ENCODE results near the gene PXN. TPM values are rescaled to one million over a fixed set of nuclear protein-coding genes. Genes with fewer than 3 reads are reported as not detected.

Gene PXN
- total and polyA plus RNA-seq, 2 of the 13 experiments (the other 11 are each of a cell fraction or from before 2014, with no cell fraction given), result 13.6 to 14.2 TPM

DNA sequence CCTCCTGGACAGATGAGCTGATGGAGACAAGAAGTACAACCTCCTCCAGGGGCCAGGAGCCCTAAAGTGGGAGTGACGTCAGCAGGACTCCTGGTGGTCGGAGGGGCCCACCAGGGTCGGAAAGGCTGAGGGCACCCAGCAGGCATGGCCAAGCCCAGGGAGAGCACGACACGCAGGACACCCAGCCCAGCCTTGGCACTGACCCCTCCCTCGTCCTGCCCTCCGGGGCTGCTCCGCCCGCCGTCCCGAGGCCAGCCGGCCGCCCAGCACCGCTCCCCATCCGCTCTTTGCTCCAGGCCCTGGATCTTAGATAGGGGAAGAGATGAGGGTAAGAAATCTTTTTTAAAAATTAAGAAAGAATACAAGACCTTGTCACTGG, 50.2 kb downstream of the PXN start:
- Histone ChIP-seq H4K20me1 (ENCODE audit: insufficient read depth, low read length) (no peaks in the 10 kb centered on the region), H3K36me3 (replicated peaks in 1 of 2; ENCODE audit: control insufficient read depth in 1 of 2, insufficient read depth in 2 of 2, low read length in 2 of 2) (peaks cover 15 to 34% of the 10 kb centered on the region in 2 experiments; a peak in 4 of 5 replicates), H3K79me2 (ENCODE audit: insufficient read depth, low read length) (no peaks in the 10 kb centered on the region), H2AFZ (ENCODE audit: low read length) (no peak overlapping the region), H3K9ac (ENCODE audit: insufficient read depth, low read depth, low read length) (no peak overlapping the region), H3K9me3 (ENCODE audit: low read length) (no peaks in the 10 kb centered on the region), H3K27ac (ENCODE audit: extremely low read length, insufficient read depth, low read length) (no peak overlapping the region), H3K4me2 (ENCODE audit: low read depth, low read length) (no peak overlapping the region), H3K4me3 (replicated peaks in 1 of 3; ENCODE audit: insufficient read depth in 1 of 3, low read depth in 2 of 3, low read length in 3 of 3) (no peak overlapping the region), H3K4me1 (ENCODE audit: insufficient read depth, low read length) (peaks cover 23% of the 10 kb centered on the region), H3K27me3 (ENCODE audit: control insufficient read depth in 1 of 2, insufficient read depth in 2 of 2, low read length in 2 of 2) (no peaks in the 10 kb centered on the region; a peak in 1 of 5 replicates)
- FAIRE-seq (no peak), DNase-seq (ENCODE audit: low spot score) (no peak), ATAC-seq (no peak)
- no TSS peak for BruUV-seq (replicated peaks)
- CTCF ChIA-PET (ENCODE audit: low intra/inter-chr PET ratio, low total read pairs), result no interaction called here
- in situ Hi-C loops (cut with HindIII; ENCODE audit: extremely low pct_ligation_motif_present, low pct_unique_long_range_greater_than_20kb), result loop anchor here (10.0 kb wide), 1 partner anchor 49 kb away; the partner anchor contains the start of gene PXN
- TF ChIP-seq AKAP8 (CRISPR knock-in tag; IDR thresholded peaks at IDR 0.05) (0 out of 2 replicates have a peak, but pooled peaks have one; percentile 6), CBX5 (CRISPR knock-in tag; IDR thresholded peaks at IDR 0.05; ENCODE audit: borderline replicate concordance) (no peak), AGO2 (optimal IDR thresholded peaks at IDR 0.05; ENCODE audit: low read depth, low read length) (peak; percentile 69), ZNF382 (CRISPR knock-in tag; IDR thresholded peaks at IDR 0.05; ENCODE audit: borderline replicate concordance) (no peak), AGO1 (IDR thresholded peaks at IDR 0.05; ENCODE audit: low read depth, low read length, poor library complexity, severe bottlenecking) (peak; percentile 26), ZSCAN21 (CRISPR knock-in tag; IDR thresholded peaks at IDR 0.05; ENCODE audit: borderline replicate concordance) (no peak)
- 95% methylated on average over 15 of the region's 15 CpGs for WGBS (ENCODE audit: low lambda C conversion rate)
- POLR2A ChIA-PET, result interaction anchor here (1.2 kb wide), 1 partner anchor 14 kb away, joined by 4 read pairs; the partner anchor contains the start of gene RPLP0
- intact Hi-C loops (cut with micrococcal nuclease; ENCODE audit: unreplicated experiment), result no loop called here

DNA sequence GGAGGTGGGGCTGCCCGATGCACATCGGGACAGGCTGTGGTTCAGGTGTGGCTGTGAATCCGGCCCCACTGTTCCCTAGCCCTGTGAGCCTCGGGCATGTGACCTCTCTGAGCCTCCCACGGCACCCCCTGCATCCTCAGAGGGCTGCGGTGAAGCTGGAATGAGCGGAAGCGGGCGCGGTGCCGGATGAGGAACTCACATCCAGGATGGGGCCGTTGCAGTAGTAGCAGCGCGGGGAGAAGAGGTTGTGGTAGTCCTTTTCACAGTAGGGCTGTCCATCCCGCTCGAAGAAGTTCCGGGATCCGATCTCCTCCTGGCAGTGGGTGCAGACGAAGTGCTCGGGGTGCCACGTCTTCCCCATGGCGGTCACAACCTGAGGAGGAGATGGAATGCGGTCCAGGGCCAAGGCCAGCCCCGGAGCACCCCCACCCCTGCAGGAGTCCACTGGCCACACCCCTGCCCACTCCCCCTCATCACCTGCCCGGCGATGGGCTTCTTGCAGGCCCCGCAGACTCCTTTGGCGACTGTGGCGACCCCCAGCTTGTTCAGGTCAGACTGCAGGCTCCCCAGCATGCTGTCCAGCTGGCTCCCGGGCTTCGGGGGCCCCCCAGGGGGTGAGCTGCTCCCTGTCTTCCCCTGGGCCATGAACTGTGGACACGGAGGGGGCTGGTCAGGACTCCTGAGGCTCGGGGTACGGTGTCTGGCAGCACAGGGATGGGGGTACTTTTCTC, 50.7 kb downstream of the PXN start:
- H3K4me2 ChIP-seq (ENCODE audit: low read depth, low read length), result no peak overlapping the region
- no peaks in the 10 kb centered on the region for H3K79me2 ChIP-seq (ENCODE audit: insufficient read depth, low read length)
- FAIRE-seq (no peak), ATAC-seq (no peak), DNase-seq (ENCODE audit: low spot score) (no peak)
- no peaks in the 10 kb centered on the region for H4K20me1 ChIP-seq (ENCODE audit: insufficient read depth, low read length)
- H3K4me1 ChIP-seq (ENCODE audit: insufficient read depth, low read length), result peaks cover 18% of the 10 kb centered on the region
- ChIA-PET POLR2A (interaction anchor here (1.2 kb wide), 1 partner anchor 14 kb away, joined by 4 read pairs; the partner anchor contains the start of gene RPLP0), CTCF (ENCODE audit: low intra/inter-chr PET ratio, low total read pairs) (no interaction called here)
- no peaks in the 10 kb centered on the region; a peak in 1 of 5 replicates for H3K27me3 ChIP-seq (ENCODE audit: control insufficient read depth in 1 of 2, insufficient read depth in 2 of 2, low read length in 2 of 2)
- H3K4me3 ChIP-seq (replicated peaks in 1 of 3; ENCODE audit: insufficient read depth in 1 of 3, low read depth in 2 of 3, low read length in 3 of 3), result no peak overlapping the region
- 98% methylated on average over 26 of the region's 34 CpGs for whole genome bisulfite sequencing (ENCODE audit: low lambda C conversion rate)
- no TSS peak for BruUV-seq (replicated peaks)
- H3K9ac ChIP-seq (ENCODE audit: insufficient read depth, low read depth, low read length), result no peak overlapping the region
- H3K9me3 ChIP-seq (ENCODE audit: low read length), result no peaks in the 10 kb centered on the region
- in situ Hi-C loops (cut with HindIII; ENCODE audit: extremely low pct_ligation_motif_present, low pct_unique_long_range_greater_than_20kb), result loop anchor here (10.0 kb wide), 1 partner anchor 50 kb away; the partner anchor contains the start of gene PXN
- intact Hi-C loops (cut with micrococcal nuclease; ENCODE audit: unreplicated experiment), result no loop called here
- H3K36me3 ChIP-seq (replicated peaks in 1 of 2; ENCODE audit: control insufficient read depth in 1 of 2, insufficient read depth in 2 of 2, low read length in 2 of 2), result peaks cover 18 to 39% of the 10 kb centered on the region in 2 experiments; a peak in 4 of 5 replicates
- H3K27ac ChIP-seq (ENCODE audit: extremely low read length, insufficient read depth, low read length), result no peak overlapping the region
- H2AFZ ChIP-seq (ENCODE audit: low read length), result no peak overlapping the region
- TF ChIP-seq, protein P1, sequence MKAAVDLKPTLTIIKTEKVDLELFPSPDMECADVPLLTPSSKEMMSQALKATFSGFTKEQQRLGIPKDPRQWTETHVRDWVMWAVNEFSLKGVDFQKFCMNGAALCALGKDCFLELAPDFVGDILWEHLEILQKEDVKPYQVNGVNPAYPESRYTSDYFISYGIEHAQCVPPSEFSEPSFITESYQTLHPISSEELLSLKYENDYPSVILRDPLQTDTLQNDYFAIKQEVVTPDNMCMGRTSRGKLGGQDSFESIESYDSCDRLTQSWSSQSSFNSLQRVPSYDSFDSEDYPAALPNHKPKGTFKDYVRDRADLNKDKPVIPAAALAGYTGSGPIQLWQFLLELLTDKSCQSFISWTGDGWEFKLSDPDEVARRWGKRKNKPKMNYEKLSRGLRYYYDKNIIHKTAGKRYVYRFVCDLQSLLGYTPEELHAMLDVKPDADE (CRISPR knock-in tag; IDR thresholded peaks at IDR 0.05), result no peak
- no peak for TF ChIP-seq ATAD3A (CRISPR knock-in tag; IDR thresholded peaks at IDR 0.05)
- TF ChIP-seq, protein P2, sequence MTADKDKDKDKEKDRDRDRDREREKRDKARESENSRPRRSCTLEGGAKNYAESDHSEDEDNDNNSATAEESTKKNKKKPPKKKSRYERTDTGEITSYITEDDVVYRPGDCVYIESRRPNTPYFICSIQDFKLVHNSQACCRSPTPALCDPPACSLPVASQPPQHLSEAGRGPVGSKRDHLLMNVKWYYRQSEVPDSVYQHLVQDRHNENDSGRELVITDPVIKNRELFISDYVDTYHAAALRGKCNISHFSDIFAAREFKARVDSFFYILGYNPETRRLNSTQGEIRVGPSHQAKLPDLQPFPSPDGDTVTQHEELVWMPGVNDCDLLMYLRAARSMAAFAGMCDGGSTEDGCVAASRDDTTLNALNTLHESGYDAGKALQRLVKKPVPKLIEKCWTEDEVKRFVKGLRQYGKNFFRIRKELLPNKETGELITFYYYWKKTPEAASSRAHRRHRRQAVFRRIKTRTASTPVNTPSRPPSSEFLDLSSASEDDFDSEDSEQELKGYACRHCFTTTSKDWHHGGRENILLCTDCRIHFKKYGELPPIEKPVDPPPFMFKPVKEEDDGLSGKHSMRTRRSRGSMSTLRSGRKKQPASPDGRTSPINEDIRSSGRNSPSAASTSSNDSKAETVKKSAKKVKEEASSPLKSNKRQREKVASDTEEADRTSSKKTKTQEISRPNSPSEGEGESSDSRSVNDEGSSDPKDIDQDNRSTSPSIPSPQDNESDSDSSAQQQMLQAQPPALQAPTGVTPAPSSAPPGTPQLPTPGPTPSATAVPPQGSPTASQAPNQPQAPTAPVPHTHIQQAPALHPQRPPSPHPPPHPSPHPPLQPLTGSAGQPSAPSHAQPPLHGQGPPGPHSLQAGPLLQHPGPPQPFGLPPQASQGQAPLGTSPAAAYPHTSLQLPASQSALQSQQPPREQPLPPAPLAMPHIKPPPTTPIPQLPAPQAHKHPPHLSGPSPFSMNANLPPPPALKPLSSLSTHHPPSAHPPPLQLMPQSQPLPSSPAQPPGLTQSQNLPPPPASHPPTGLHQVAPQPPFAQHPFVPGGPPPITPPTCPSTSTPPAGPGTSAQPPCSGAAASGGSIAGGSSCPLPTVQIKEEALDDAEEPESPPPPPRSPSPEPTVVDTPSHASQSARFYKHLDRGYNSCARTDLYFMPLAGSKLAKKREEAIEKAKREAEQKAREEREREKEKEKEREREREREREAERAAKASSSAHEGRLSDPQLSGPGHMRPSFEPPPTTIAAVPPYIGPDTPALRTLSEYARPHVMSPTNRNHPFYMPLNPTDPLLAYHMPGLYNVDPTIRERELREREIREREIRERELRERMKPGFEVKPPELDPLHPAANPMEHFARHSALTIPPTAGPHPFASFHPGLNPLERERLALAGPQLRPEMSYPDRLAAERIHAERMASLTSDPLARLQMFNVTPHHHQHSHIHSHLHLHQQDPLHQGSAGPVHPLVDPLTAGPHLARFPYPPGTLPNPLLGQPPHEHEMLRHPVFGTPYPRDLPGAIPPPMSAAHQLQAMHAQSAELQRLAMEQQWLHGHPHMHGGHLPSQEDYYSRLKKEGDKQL (CRISPR knock-in tag; IDR thresholded peaks at IDR 0.05; ENCODE audit: low read depth), result no peak

Data from HepG2 (cell line).